PC-9 (cell line): ENCODE results near the gene PACRG. TPM values are rescaled to one million over a fixed set of nuclear protein-coding genes. Genes with fewer than 3 reads are reported as not detected.

Experiments
- BruUV-seq: library from RNA; stranded (reverse); fragments of 400-500 nt; replicated peaks from 2 replicates; lab custom pipeline; 2021; lab: Mats Ljungman, UMichigan
- CTCF ChIA-PET: fragments of 300-600 bp; sonication (Branson Sonifier 250); formaldehyde crosslinking; loops from one replicate; lab custom pipeline; 2022; ENCODE audit warnings: antibody characterized with exemption; lab: Charles Lee
- POLR2A ChIA-PET: fragments of 300-600 bp; sonication (Branson Sonifier 250); formaldehyde crosslinking; loops from one replicate; lab custom pipeline; 2022; ENCODE audit warnings: antibody characterized with exemption; ENCODE audit not compliant: unreplicated experiment; lab: Charles Lee
- DNase-seq, 2 experiments: peaks; one replicate each; pipeline versions ENCODE4 v3.0.0 to v3.0.0-alpha.2; 2015 to 2022; ENCODE audit warnings: mixed read lengths in 1 of 2
- H2AFZ ChIP-seq: fragments of 200-600 bp; sonication (generic); 2 replicates; pipeline ENCODE4 v1.8.1; 2017; ENCODE audit warnings: antibody characterized with exemption
- H3F3A ChIP-seq: fragments of 200-600 bp; sonication (generic); 2 replicates; pipeline ENCODE4 v1.8.1; 2017; ENCODE audit warnings: antibody characterized with exemption, mild to moderate bottlenecking, low read depth; ENCODE audit not compliant: insufficient read depth
- H3K27ac ChIP-seq: fragments of 200-600 bp; sonication (generic); 2 replicates; pipeline ENCODE4 v1.6.1; 2016; ENCODE audit warnings: mixed run types
- H3K27me3 ChIP-seq: fragments of 200-600 bp; sonication (generic); 2 replicates; pipeline ENCODE4 v1.6.1; 2016; ENCODE audit warnings: low read depth, mixed run types; ENCODE audit not compliant: insufficient read depth
- H3K36me3 ChIP-seq: fragments of 200-600 bp; sonication (generic); 2 replicates; pipeline ENCODE4 v1.6.1; 2016; ENCODE audit warnings: low read depth, mixed run types
- H3K4me1 ChIP-seq: fragments of 200-600 bp; sonication (generic); replicated peaks from 2 replicates; pipeline ENCODE4 v1.6.1; 2016; ENCODE audit warnings: mixed run types; ENCODE audit not compliant: insufficient read depth
- H3K4me2 ChIP-seq: fragments of 200-600 bp; sonication (generic); 2 replicates; pipeline ENCODE4 v1.6.1; 2017; ENCODE audit warnings: mixed run types
- H3K4me3 ChIP-seq: fragments of 200-600 bp; sonication (generic); 2 replicates; pipeline ENCODE4 v1.6.1; 2016; ENCODE audit warnings: mixed run types
- H3K79me2 ChIP-seq: fragments of 200-600 bp; sonication (generic); 2 replicates; pipeline ENCODE4 v1.6.1; 2017; ENCODE audit warnings: low read depth, mixed run types
- H3K9me2 ChIP-seq: fragments of 200-600 bp; sonication (generic); 2 replicates; pipeline ENCODE4 v1.8.1; 2017; ENCODE audit warnings: mild to moderate bottlenecking; ENCODE audit not compliant: insufficient read depth
- H3K9me3 ChIP-seq: fragments of 200-600 bp; sonication (generic); 2 replicates; pipeline ENCODE4 v1.8.1; 2016; ENCODE audit warnings: low read depth; ENCODE audit not compliant: insufficient read depth
- H4K20me1 ChIP-seq: fragments of 200-600 bp; sonication (generic); 2 replicates; pipeline ENCODE4 v1.8.1; 2017; ENCODE audit not compliant: insufficient read depth
- EZH2 ChIP-seq: fragments of 200-600 bp; sonication (generic); IDR thresholded peaks from 2 replicates; pipeline ENCODE4 v1.8.0; 2017; ENCODE audit warnings: antibody characterized with exemption, low read depth
- intact Hi-C: fragments of 100-400 bp; cut with micrococcal nuclease; formaldehyde crosslinking; loops from one replicate; pipeline ENCODE4 v1.10.0; 2022; ENCODE audit not compliant: unreplicated experiment
- total RNA-seq: library from RNA; stranded (reverse); gene quantifications from 2 replicates; pipeline ENCODE4 v1.2.3, GENCODE V29; 2021
- TF ChIP-seq, protein P1 (sequence below): fragments of 200-600 bp; sonication (generic); conservative IDR thresholded peaks from 2 replicates; pipeline ENCODE4 v1.6.1; 2017; ENCODE audit warnings: mixed run types, antibody characterized with exemption, mild to moderate bottlenecking, moderate library complexity

PACRG gene
- total RNA-seq, 1 experiment from 2014 or later = not detected

GRCh38 chr6:162999575-163000285 is 272.0 kb downstream of the PACRG start:
- no peaks in the 10 kb centered on the region for H3K36me3 ChIP-seq
- no peak for DNase-seq
- no peaks in the 10 kb centered on the region for H3F3A ChIP-seq
- ChIA-PET CTCF (no interaction called here), POLR2A (no interaction called here)
- H3K27ac ChIP-seq = no peak overlapping the region
- no peak overlapping the region for H3K4me2 ChIP-seq
- H3K4me3 ChIP-seq = no peak overlapping the region
- no peak overlapping the region for H2AFZ ChIP-seq
- H3K4me1 ChIP-seq = no peaks in the 10 kb centered on the region
- H3K79me2 ChIP-seq = no peaks in the 10 kb centered on the region
- H3K27me3 ChIP-seq = peaks cover 9% of the 10 kb centered on the region; the same call in 1 of the 2 replicates
- BruUV-seq = no TSS peak
- intact Hi-C loops = no loop called here
- no peaks in the 10 kb centered on the region for H4K20me1 ChIP-seq
- no peaks in the 10 kb centered on the region for H3K9me3 ChIP-seq
- TF ChIP-seq, protein P1, sequence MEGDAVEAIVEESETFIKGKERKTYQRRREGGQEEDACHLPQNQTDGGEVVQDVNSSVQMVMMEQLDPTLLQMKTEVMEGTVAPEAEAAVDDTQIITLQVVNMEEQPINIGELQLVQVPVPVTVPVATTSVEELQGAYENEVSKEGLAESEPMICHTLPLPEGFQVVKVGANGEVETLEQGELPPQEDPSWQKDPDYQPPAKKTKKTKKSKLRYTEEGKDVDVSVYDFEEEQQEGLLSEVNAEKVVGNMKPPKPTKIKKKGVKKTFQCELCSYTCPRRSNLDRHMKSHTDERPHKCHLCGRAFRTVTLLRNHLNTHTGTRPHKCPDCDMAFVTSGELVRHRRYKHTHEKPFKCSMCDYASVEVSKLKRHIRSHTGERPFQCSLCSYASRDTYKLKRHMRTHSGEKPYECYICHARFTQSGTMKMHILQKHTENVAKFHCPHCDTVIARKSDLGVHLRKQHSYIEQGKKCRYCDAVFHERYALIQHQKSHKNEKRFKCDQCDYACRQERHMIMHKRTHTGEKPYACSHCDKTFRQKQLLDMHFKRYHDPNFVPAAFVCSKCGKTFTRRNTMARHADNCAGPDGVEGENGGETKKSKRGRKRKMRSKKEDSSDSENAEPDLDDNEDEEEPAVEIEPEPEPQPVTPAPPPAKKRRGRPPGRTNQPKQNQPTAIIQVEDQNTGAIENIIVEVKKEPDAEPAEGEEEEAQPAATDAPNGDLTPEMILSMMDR = no peak
- TF ChIP-seq EZH2 = no peak
- no peaks in the 10 kb centered on the region for H3K9me2 ChIP-seq

DNA sequence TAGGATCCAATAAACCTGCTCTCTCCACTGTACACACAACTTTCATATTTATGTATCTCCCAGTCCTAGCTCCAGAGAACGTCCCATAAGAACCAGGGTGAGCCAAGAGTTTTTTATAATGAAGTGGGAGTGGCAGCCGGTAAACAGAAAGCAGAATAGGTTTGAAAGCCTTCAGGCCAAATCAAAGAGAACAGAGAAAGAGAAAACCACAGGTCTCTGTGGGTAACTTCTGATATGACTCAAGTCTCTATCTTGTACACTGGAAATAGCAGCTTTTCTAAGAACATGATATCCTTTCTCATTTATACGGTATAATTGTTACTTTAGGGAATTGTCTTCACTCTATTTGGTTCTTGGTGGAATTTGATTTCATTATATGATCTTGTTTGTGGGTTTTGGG is 273.6 kb downstream of the PACRG start:
- no peak overlapping the region for H3K27ac ChIP-seq
- H3K4me1 ChIP-seq = no peaks in the 10 kb centered on the region
- H3K36me3 ChIP-seq = no peaks in the 10 kb centered on the region
- H3K4me3 ChIP-seq = no peak overlapping the region
- intact Hi-C loops = no loop called here
- H4K20me1 ChIP-seq = no peaks in the 10 kb centered on the region
- no peak overlapping the region for H2AFZ ChIP-seq
- no TSS peak for BruUV-seq
- no peak for TF ChIP-seq EZH2
- TF ChIP-seq, protein P1 = no peak
- no peaks in the 10 kb centered on the region for H3K79me2 ChIP-seq
- H3K4me2 ChIP-seq = no peak overlapping the region
- ChIA-PET POLR2A (no interaction called here), CTCF (no interaction called here)
- 0 out of 2 replicates have a peak, but pooled peaks cover 6% of the 10 kb centered on the region for H3K27me3 ChIP-seq
- no peaks in the 10 kb centered on the region for H3K9me2 ChIP-seq
- no peak for DNase-seq
- no peaks in the 10 kb centered on the region for H3F3A ChIP-seq
- no peaks in the 10 kb centered on the region for H3K9me3 ChIP-seq

- no TSS peak for BruUV-seq
- no peak for TF ChIP-seq EZH2
- TF ChIP-seq, protein P1 = no peak
- Histone ChIP-seq H3K9me3 (no peaks in the 10 kb centered on the region), H3K36me3 (no peaks in the 10 kb centered on the region), H4K20me1 (no peaks in the 10 kb centered on the region), H3K4me2 (no peak overlapping the region), H3K27me3 (peaks cover 20% of the 10 kb centered on the region), H3K9me2 (no peaks in the 10 kb centered on the region), H3F3A (no peaks in the 10 kb centered on the region), H3K27ac (no peak overlapping the region), H3K4me1 (no peaks in the 10 kb centered on the region), H3K79me2 (no peaks in the 10 kb centered on the region), H2AFZ (no peak overlapping the region), H3K4me3 (no peak overlapping the region)
- ChIA-PET CTCF (no interaction called here), POLR2A (no interaction called here)
- intact Hi-C loops = no loop called here
- DNase-seq = no peak
Observed at GRCh38 chr6:163008186-163008585, 280.4 kb downstream of the PACRG start.
